HEK293T (cell line): Measurements from ENCODE around the gene CPT1C.

Experiments used
- CTCF ChIA-PET: fragments of 350-600 bp; formaldehyde crosslinking; extraction: SDS; loops from one replicate; lab custom pipeline; 2021; ENCODE audit warnings: antibody characterized with exemption, inconsistent platforms; lab: Yijun Ruan, JAX
- POLR2A ChIA-PET: fragments of 350-600 bp; formaldehyde crosslinking; extraction: SDS; loops from one replicate; lab custom pipeline; 2020; ENCODE audit warnings: antibody characterized with exemption, inconsistent platforms; lab: Yijun Ruan, JAX
- DNase-seq: peaks from one replicate; pipeline ENCODE4 v3.0.0; 2012; ENCODE audit warnings: mixed read lengths; ENCODE audit errors: extremely low spot score
- ARNT ChIP-seq: fragments of 450-650 bp; IDR thresholded peaks from 2 replicates; pipeline ENCODE4 v1.6.1; 2017; ENCODE audit warnings: mild to moderate bottlenecking
- BHLHE40 ChIP-seq: fragments of 450-650 bp; IDR thresholded peaks from 2 replicates; pipeline ENCODE4 v1.6.1; 2016; ENCODE audit warnings: mild to moderate bottlenecking, moderate library complexity, borderline replicate concordance
- CTBP1 ChIP-seq: fragments of 450-650 bp; IDR thresholded peaks from 2 replicates; pipeline ENCODE4 v1.6.1; 2016; ENCODE audit warnings: borderline replicate concordance
- ELF4 ChIP-seq: fragments of 450-650 bp; IDR thresholded peaks from 2 replicates; pipeline ENCODE4 v1.6.1; 2017; ENCODE audit warnings: antibody characterized with exemption
- FOXA1 ChIP-seq: fragments of 450-650 bp; IDR thresholded peaks from 2 replicates; pipeline ENCODE4 v1.6.1; 2016; ENCODE audit warnings: mild to moderate bottlenecking
- FOXK2 ChIP-seq: fragments of 450-650 bp; IDR thresholded peaks from 2 replicates; pipeline ENCODE4 v1.6.1; 2016; ENCODE audit warnings: mild to moderate bottlenecking
- FOXM1 ChIP-seq: fragments of 450-650 bp; IDR thresholded peaks from 2 replicates; pipeline ENCODE4 v1.6.1; 2017; ENCODE audit warnings: mild to moderate bottlenecking, borderline replicate concordance
- HDGF ChIP-seq: fragments of 450-650 bp; IDR thresholded peaks from 2 replicates; pipeline ENCODE4 v1.6.1; 2017; ENCODE audit warnings: antibody characterized with exemption, borderline replicate concordance
- L3MBTL2 ChIP-seq: fragments of 450-650 bp; conservative IDR thresholded peaks from 2 replicates; pipeline ENCODE4 v1.6.1; 2016; ENCODE audit warnings: mild to moderate bottlenecking
- LEF1 ChIP-seq: fragments of 450-650 bp; IDR thresholded peaks from 2 replicates; pipeline ENCODE4 v1.6.1; 2017; ENCODE audit warnings: mild to moderate bottlenecking, borderline replicate concordance
- NFRKB ChIP-seq: fragments of 450-650 bp; IDR thresholded peaks from 2 replicates; pipeline ENCODE4 v1.6.1; 2016; ENCODE audit warnings: mild to moderate bottlenecking, moderate library complexity
- SP1 ChIP-seq: fragments of 450-650 bp; IDR thresholded peaks from 2 replicates; pipeline ENCODE4 v1.6.1; 2017
- SUZ12 ChIP-seq: fragments of 450-650 bp; IDR thresholded peaks from 2 replicates; pipeline ENCODE4 v1.6.1; 2016; ENCODE audit warnings: mild to moderate bottlenecking
- TARDBP ChIP-seq: fragments of 450-650 bp; IDR thresholded peaks from 2 replicates; pipeline ENCODE4 v1.6.1; 2016
- ZNF384 ChIP-seq: fragments of 450-650 bp; IDR thresholded peaks from 2 replicates; pipeline ENCODE4 v1.6.1; 2016
- TF ChIP-seq, protein P1 (sequence below): fragments of 450-650 bp; IDR thresholded peaks from 2 replicates; pipeline ENCODE4 v1.6.1; 2016

CPT1C gene

DNA sequence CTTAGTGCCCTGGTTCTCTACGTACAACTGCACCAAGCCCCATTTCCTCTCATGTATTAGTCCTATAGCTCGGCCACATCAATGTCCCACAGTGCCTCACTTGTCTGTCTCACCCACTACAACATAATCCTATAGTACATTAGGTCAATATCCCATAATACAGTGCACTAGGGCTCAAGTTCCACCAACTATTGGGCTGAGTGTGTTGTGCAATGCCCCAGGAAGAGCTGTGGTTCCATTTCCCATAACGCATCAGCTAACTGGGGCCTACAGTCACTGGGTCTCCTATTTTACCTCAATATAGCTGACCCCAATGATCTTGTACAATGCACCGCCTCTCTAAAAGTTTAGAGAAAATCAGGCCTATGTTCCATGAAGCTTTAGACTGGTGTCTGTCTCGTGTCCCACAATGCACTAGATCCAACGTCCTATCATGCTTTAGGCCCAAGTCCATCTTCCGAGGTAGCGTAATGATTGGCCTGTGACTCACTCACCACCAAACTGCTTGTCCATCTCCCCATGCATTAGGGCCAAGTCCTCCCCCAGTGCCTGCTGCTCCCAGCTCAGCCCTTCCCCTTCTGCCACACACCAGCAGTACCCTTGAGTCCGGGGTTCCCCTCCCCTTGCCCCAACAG, 50.4 kb downstream of the CPT1C start:
- no peak for DNase-seq
- TF ChIP-seq, protein P1, sequence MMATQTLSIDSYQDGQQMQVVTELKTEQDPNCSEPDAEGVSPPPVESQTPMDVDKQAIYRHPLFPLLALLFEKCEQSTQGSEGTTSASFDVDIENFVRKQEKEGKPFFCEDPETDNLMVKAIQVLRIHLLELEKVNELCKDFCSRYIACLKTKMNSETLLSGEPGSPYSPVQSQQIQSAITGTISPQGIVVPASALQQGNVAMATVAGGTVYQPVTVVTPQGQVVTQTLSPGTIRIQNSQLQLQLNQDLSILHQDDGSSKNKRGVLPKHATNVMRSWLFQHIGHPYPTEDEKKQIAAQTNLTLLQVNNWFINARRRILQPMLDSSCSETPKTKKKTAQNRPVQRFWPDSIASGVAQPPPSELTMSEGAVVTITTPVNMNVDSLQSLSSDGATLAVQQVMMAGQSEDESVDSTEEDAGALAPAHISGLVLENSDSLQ = no peak
- TF ChIP-seq ARNT = no peak
- POLR2A ChIA-PET = interaction anchor here (1.1 kb wide), 1 partner anchor 24 kb away, joined by 3 read pairs; no protein-coding TSS in a partner anchor
- CTCF ChIA-PET = no interaction called here

DNA sequence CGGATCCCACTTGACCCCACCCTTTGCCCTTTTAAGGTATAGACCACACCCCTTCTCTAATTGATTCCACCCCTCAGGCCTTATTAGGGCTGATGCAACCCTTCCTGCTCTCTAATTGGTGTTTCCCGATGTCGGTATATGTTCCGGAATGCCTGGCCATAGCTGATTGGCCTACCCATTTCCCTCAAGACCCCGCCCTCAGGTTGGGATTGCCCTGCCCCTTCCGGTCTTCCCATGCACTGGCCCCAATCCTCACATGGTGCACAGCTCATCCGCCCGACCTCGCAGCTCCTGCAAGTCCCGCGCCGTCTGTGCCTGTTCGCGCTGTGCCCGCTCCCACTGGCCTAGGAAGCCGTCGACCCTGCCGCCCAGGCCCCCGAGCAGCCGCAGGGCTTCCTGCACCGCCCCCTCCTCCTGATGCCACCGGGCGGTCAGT, 54.0 kb downstream of the CPT1C start:
- TF ChIP-seq, protein P1 = peak; percentile 88
- TF ChIP-seq ELF4 = no peak
- DNase-seq = no peak
- CTCF ChIA-PET = no interaction called here
- POLR2A ChIA-PET = no interaction called here

DNA sequence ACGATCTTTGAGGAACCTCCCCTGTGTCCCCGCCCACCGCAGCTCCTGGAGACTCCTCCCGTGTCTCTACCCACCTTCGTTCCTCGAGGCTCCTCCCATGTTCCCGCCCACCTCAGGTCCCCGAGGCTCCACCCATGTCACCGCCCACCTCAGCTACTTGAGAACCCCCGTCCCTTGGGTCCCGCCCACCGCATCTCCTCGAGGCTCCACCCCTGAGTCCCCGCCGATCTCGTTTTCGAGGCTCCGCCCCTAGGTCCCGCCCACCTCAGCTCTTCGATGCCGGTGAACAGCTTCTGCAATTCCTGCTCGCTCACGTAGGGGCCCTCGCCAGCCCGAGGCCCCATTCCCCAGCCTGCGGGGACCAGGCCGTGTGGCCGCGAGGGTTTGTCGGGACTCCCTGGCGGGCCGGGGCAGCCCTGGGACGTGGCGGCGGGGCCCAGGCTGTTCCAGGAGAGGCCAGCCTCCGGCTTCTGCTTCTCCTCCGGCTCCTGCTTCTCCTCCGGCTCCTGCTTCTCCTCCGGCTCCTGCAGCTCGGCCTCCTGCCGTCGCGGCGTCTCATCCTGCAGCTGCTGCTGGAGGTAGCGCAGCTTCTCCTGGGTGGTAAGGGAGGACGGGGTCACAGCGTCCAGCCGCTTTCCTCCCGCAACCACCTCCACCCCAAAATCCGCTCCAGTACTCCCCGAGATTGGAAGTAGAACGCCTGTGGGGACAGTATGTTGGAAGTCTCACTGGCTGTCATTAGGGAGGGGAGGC, 55.5 kb downstream of the CPT1C start:
- no peak for TF ChIP-seq CTBP1
- TF ChIP-seq BHLHE40 = no peak
- no peak for TF ChIP-seq FOXM1
- peak; percentile 94 for TF ChIP-seq L3MBTL2
- TF ChIP-seq, protein P1 = no peak
- no peak for TF ChIP-seq FOXK2
- TF ChIP-seq FOXA1 = no peak
- no peak for TF ChIP-seq LEF1
- TF ChIP-seq ZNF384 = no peak
- TF ChIP-seq NFRKB = no peak
- TF ChIP-seq HDGF = peak; percentile 95; the same call in 1 of the 2 replicates
- no peak for TF ChIP-seq SP1
- no peak for TF ChIP-seq ARNT
- TF ChIP-seq SUZ12 = no peak
- no peak for TF ChIP-seq ELF4
- no peak for TF ChIP-seq TARDBP
- DNase-seq = peak; percentile 98
- POLR2A ChIA-PET = interaction anchor here (0.8 to 2.0 kb wide), 4 partner anchors 13 to 104 kb away, joined by 3 to 10 read pairs (median 6); partner anchors contain the start of genes FUZ and PTOV1
- CTCF ChIA-PET = interaction anchor here (0.6 to 0.7 kb wide), 3 partner anchors 10 to 64 kb away, joined by 3 to 4 read pairs (median 4); no protein-coding TSS in a partner anchor

DNA sequence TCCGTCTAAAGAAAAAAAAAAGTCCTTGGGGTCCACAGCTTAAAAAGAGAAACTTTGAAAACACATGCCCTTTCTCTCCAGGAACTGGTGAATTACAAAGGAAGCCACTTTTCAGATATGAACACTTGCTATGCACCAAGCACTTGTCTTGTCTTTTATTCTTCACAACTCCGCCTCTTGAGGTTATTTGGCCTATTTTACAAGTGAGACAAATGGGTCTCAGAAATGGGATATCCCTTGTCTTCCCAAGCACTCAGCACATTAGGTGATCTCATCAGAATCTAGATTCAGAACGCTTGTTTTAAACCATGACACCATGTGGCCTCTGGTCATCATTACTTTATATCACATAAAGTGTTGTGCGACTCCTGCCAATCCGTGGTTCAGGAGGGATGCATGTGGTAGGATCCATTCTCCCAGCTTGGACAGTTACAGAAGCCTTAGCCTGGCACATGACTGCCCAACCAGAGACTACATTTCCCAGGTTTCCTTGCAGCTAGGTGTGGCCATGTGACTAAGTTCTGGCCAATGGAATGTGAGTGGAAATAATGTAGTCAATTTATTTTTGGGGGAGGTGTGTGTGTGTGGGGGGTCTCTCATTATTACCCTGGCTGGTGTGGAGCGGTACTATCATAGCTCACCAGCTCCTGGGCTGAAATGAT, 58.3 kb downstream of the CPT1C start:
- ChIA-PET CTCF (interaction anchor here (0.7 kb wide), 1 partner anchor 62 kb away, joined by 9 read pairs; no protein-coding TSS in a partner anchor), POLR2A (interaction anchor here (1.1 kb wide), 1 partner anchor 64 kb away, joined by 3 read pairs; the partner anchor contains the start of gene FUZ)
- TF ChIP-seq L3MBTL2 = no peak
- no peak for TF ChIP-seq CTBP1
- TF ChIP-seq BHLHE40 = no peak
- no peak for TF ChIP-seq TARDBP
- no peak for TF ChIP-seq SUZ12
- no peak for TF ChIP-seq ZNF384
- no peak for TF ChIP-seq FOXK2
- TF ChIP-seq FOXM1 = no peak
- no peak for TF ChIP-seq ELF4
- TF ChIP-seq FOXA1 = no peak
- TF ChIP-seq, protein P1 = no peak
- TF ChIP-seq LEF1 = no peak
- TF ChIP-seq ARNT = no peak
- TF ChIP-seq SP1 = no peak
- TF ChIP-seq HDGF = no peak
- no peak for TF ChIP-seq NFRKB
- no peak for DNase-seq

DNA sequence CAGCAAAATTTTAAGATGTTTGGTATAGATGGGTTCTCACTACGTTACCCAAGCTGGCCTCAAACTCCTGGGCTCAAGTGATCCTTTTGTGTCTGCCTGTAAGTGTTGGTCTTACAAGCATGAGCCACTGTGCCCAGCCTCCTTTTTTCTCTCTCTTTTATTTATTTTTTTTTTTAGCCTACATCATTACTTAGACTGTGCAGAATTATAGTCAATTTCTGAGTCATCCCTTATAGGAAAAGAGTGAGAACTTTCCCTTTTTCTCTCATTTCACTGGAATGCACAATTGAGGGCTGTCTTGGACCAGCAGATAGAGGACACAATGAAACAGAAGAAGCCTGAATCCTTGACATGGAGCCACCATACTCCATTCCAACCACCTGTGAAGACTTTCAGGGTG, 58.9 kb downstream of the CPT1C start:
- ChIA-PET CTCF (interaction anchor here (0.7 kb wide), 1 partner anchor 34 kb away, joined by 6 read pairs; no protein-coding TSS in a partner anchor), POLR2A (interaction anchor here (1.1 to 1.6 kb wide), 2 partner anchors 64 to 101 kb away, joined by 3 to 7 read pairs; partner anchors contain the start of genes FUZ and PTOV1)
- TF ChIP-seq TARDBP = no peak
- TF ChIP-seq HDGF = no peak
- no peak for TF ChIP-seq LEF1
- TF ChIP-seq NFRKB = no peak
- TF ChIP-seq ARNT = no peak
- TF ChIP-seq CTBP1 = no peak
- TF ChIP-seq, protein P1 = no peak
- no peak for TF ChIP-seq FOXK2
- no peak for TF ChIP-seq FOXM1
- DNase-seq = no peak
